LNCaP clone FGC (cell line): ENCODE results near the gene CRCP.

Experiments
- DNase-seq: peaks from one replicate; pipeline ENCODE4 v3.0.0-alpha.2; 2011; ENCODE audit warnings: low read depth
- H3K4me3 ChIP-seq: 2 replicates; pipeline ENCODE4 v1.5.1; 2011; ENCODE audit warnings: mild to moderate bottlenecking, low read depth, low read length, control low read depth
- CTCF ChIP-seq: IDR thresholded peaks from 2 replicates; pipeline ENCODE4 v1.5.1; 2012; ENCODE audit warnings: mild to moderate bottlenecking; ENCODE audit not compliant: control insufficient read depth, insufficient read depth; ENCODE audit errors: extremely low read depth

CRCP gene

GRCh38 chr7:66198469-66198868 is 83.8 kb downstream of the CRCP start:
- no peak for TF ChIP-seq CTCF
- no peak overlapping the region for H3K4me3 ChIP-seq
- no peak for DNase-seq

- no peak overlapping the region for H3K4me3 ChIP-seq
- no peak for DNase-seq
- TF ChIP-seq CTCF, result no peak
Observed at GRCh38 chr7:66198956-66199355, 84.3 kb downstream of the CRCP start.

- DNase-seq, result no peak
- no peak for TF ChIP-seq CTCF
Observed at GRCh38 chr7:66202441-66202840, 87.8 kb downstream of the CRCP start.

More at GRCh38 chr7:66202441-66202840, 87.8 kb downstream of the CRCP start:
- no peak overlapping the region for H3K4me3 ChIP-seq
